ENCODE measurements around the gene TMEM231.
"Not testable (repeated sequence)": the region's sequence is repeated elsewhere in the genome, so short reads cannot be mapped to it uniquely, and the experiment has no call there.

TMEM231 gene

DNA sequence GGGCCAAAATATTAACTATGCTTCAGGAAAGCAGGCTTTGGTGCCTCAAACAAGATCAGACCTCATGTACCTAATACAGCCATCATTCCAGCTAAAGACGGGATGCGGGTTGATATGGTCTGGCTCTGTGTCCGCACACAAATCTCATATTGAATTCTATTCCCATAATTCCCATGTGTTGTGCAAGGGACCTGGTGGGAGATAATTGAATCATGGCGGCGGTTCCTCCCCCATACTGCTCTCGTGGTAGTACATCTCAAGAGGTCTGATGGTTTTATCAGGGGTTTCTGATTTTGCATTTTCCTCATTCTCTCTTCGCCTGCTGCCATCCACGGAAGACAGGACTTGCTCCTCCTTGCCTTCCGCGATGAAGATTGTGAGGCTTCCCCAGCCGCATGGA is 41.8 kb downstream of the TMEM231 start:
- DNase-seq = no peak
- TF ChIP-seq, protein P1, sequence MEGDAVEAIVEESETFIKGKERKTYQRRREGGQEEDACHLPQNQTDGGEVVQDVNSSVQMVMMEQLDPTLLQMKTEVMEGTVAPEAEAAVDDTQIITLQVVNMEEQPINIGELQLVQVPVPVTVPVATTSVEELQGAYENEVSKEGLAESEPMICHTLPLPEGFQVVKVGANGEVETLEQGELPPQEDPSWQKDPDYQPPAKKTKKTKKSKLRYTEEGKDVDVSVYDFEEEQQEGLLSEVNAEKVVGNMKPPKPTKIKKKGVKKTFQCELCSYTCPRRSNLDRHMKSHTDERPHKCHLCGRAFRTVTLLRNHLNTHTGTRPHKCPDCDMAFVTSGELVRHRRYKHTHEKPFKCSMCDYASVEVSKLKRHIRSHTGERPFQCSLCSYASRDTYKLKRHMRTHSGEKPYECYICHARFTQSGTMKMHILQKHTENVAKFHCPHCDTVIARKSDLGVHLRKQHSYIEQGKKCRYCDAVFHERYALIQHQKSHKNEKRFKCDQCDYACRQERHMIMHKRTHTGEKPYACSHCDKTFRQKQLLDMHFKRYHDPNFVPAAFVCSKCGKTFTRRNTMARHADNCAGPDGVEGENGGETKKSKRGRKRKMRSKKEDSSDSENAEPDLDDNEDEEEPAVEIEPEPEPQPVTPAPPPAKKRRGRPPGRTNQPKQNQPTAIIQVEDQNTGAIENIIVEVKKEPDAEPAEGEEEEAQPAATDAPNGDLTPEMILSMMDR (IDR thresholded peaks at IDR 0.05; ENCODE audit: low read depth, low read length) = no peak
- no peak overlapping the region for H3K27ac ChIP-seq
- no peaks in the 10 kb centered on the region for H3K9me3 ChIP-seq (ENCODE audit: severe bottlenecking)
- H3K4me3 ChIP-seq (ENCODE audit: low read depth, low read length) = no peak overlapping the region
- H3K36me3 ChIP-seq = no peaks in the 10 kb centered on the region
- H3K27me3 ChIP-seq (ENCODE audit: insufficient read depth, low read depth, severe bottlenecking) = no peaks in the 10 kb centered on the region

DNA sequence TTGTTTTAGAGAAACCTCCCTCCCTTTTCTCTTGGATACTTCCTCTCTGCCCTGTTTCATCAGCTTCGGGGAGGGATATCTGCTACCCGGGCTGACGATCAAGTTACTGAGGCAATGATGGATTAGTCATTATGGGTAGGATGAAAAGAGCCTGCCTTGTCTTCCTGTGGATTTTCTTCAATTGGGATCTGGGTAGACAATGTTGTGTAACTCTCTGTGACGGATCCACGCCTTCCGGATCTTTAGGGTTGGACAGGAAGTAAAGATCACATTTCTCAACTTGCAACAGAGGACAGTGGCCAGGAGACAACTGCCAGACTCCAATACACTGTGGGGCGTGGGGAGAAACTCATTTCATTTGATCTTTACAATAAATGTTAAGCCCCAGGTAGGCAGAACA is 49.5 kb downstream of the TMEM231 start:
- TF ChIP-seq, protein P1 (IDR thresholded peaks at IDR 0.05; ENCODE audit: low read depth, low read length) = no peak
- H3K27ac ChIP-seq = no peak overlapping the region
- no peaks in the 10 kb centered on the region for H3K9me3 ChIP-seq (ENCODE audit: severe bottlenecking)

DNA sequence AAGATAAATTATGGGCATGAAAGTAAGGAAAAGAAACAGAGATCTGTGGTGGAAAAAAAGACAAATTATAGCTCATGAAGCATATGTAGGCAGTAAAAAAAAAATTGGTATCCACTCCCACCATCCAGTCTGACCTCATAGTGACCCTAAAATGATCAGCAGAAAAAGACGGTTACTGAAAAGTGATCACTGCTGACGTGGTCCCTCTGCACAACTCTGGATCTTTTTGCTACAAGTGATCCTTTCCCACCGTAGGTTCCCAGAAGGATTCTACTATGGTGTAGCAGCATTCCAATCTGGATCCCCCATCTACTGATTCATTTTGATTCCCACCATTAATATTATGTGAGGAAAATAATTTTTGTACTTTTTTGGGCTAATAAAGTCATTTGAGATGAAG is 49.9 kb downstream of the TMEM231 start:
- Histone ChIP-seq H3K9me3 (ENCODE audit: severe bottlenecking) (no peaks in the 10 kb centered on the region), H3K27ac (no peak overlapping the region), H3K27me3 (ENCODE audit: insufficient read depth, low read depth, severe bottlenecking) (no peaks in the 10 kb centered on the region), H3K4me3 (ENCODE audit: low read depth, low read length) (no peak overlapping the region), H3K36me3 (no peaks in the 10 kb centered on the region)
- TF ChIP-seq, protein P1 (IDR thresholded peaks at IDR 0.05; ENCODE audit: low read depth, low read length) = no peak
- DNase-seq = no peak

More for the DNA sequence above, 49.5 kb downstream of the TMEM231 start:
- Histone ChIP-seq H3K36me3 (no peaks in the 10 kb centered on the region), H3K27me3 (ENCODE audit: insufficient read depth, low read depth, severe bottlenecking) (no peaks in the 10 kb centered on the region), H3K4me3 (ENCODE audit: low read depth, low read length) (no peak overlapping the region)
- no peak for DNase-seq

DNA sequence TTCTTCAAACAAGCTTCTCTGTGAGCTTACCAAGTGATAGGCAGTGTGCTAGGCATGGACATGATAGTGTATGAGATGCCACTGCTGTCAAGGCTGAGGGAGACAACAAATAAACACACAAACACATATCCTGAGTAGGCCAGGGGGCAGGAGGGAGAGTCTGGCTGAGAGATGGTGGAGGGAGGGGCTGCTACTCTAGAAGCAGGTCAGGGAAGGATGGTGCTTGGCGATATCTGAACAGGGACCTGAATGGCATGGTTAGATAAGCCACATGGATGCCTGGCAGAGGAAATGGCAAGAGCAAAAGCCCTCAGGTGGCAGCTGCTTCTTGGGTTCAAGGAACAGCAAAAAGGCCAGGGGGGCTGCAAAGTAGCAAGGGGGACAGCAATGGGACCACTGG is 52.3 kb downstream of the TMEM231 start:
- DNase-seq = no peak
- no peaks in the 10 kb centered on the region for H3K36me3 ChIP-seq
- H3K27me3 ChIP-seq (ENCODE audit: insufficient read depth, low read depth, severe bottlenecking) = no peaks in the 10 kb centered on the region
- TF ChIP-seq, protein P1 (IDR thresholded peaks at IDR 0.05; ENCODE audit: low read depth, low read length) = no peak
- H3K9me3 ChIP-seq (ENCODE audit: severe bottlenecking) = no peaks in the 10 kb centered on the region
- H3K4me3 ChIP-seq (ENCODE audit: low read depth, low read length) = no peak overlapping the region
- no peak overlapping the region for H3K27ac ChIP-seq

DNA sequence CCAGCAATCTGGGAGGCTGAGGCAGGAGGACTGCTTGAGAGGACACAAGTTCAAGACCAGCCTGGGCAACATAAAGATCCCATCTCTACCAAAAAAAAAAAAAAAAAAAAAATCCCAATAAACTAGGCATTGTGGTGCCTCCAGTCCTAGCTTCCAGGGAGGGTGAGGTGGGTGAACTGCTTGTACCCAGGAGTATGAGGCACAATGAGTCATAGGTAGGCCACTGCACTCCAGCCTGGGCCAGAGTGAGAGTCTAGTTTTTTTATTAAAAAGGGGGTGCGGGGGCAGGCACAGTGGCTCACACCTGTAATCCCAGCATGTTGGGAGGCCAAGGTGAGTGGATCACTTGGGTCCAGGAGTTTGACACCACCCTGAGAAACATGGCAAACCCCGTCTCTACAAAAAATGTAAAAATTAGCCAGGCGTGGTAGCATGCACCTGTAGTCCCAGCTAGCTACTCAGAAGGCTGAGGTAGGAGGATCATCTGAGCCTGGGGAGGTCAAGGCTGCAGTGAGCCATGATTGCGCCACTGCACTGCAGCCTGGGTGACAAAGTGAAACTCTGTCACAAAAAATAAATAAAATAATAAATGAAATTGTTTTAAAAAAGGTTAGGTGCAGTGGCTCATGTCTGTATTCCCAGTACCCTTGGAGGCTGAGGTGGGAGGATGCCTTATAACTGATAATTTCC is 53.0 kb downstream of the TMEM231 start:
- no peak for DNase-seq
- Histone ChIP-seq H3K4me3 (ENCODE audit: low read depth, low read length) (no peak overlapping the region), H3K27me3 (ENCODE audit: insufficient read depth, low read depth, severe bottlenecking) (no peaks in the 10 kb centered on the region), H3K36me3 (no peaks in the 10 kb centered on the region), H3K9me3 (ENCODE audit: severe bottlenecking) (no peaks in the 10 kb centered on the region), H3K27ac (no peak overlapping the region)
- TF ChIP-seq, protein P1 (IDR thresholded peaks at IDR 0.05; ENCODE audit: low read depth, low read length) = no peak

DNA sequence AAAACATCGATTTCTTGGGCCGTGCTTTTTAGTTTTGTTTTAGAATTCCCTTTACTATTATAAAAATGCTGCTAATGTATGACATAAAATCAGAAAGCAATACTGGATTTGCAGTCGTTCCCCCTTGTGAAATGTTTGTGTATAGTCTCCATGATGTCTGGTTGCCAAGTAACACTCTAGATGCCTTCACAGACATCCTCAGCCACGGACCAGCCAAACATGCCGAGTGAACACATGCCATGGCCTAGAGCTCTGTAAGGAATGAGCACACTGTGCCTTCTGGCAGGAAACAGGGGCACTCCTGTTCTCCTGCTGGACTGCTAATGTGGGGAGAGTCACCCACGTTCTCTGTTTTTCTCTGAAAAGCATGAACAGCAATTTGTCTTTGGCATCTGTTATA is 54.2 kb downstream of the TMEM231 start:
- not testable (repeated sequence) for H3K27me3 ChIP-seq (ENCODE audit: insufficient read depth, low read depth, severe bottlenecking); DNase-seq; H3K9me3 ChIP-seq (ENCODE audit: severe bottlenecking); H3K36me3 ChIP-seq; H3K27ac ChIP-seq; H3K4me3 ChIP-seq (ENCODE audit: low read depth, low read length)
